Measurements from ENCODE around the gene SPINT2. TPM values are rescaled to one million over a fixed set of nuclear protein-coding genes. Genes with fewer than 3 reads are reported as not detected.

SPINT2 gene
- total RNA-seq, 1 donor from 2014 or later = 202 TPM

GRCh38 chr19:38231918-38232317, 32.5 kb upstream of the SPINT2 start:
- Histone ChIP-seq H3K27me3 (ENCODE audit: low read depth) (peaks cover 58% of the 10 kb centered on the region), H3K4me3 (no peak overlapping the region), H3K27ac (no peak overlapping the region), H3K4me1 (peaks cover 10% of the 10 kb centered on the region), H3K36me3 (no peaks in the 10 kb centered on the region), H3K9me3 (no peaks in the 10 kb centered on the region)
- TF ChIP-seq, protein P1, sequence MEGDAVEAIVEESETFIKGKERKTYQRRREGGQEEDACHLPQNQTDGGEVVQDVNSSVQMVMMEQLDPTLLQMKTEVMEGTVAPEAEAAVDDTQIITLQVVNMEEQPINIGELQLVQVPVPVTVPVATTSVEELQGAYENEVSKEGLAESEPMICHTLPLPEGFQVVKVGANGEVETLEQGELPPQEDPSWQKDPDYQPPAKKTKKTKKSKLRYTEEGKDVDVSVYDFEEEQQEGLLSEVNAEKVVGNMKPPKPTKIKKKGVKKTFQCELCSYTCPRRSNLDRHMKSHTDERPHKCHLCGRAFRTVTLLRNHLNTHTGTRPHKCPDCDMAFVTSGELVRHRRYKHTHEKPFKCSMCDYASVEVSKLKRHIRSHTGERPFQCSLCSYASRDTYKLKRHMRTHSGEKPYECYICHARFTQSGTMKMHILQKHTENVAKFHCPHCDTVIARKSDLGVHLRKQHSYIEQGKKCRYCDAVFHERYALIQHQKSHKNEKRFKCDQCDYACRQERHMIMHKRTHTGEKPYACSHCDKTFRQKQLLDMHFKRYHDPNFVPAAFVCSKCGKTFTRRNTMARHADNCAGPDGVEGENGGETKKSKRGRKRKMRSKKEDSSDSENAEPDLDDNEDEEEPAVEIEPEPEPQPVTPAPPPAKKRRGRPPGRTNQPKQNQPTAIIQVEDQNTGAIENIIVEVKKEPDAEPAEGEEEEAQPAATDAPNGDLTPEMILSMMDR (IDR thresholded peaks at IDR 0.05) = no peak
- DNase-seq (no peak), ATAC-seq (no peak)
- intact Hi-C loops (cut with DNase I) = no loop called here

GRCh38 chr19:38233740-38234251, 30.6 kb upstream of the SPINT2 start:
- Histone ChIP-seq H3K27me3 (ENCODE audit: low read depth) (peaks cover 39% of the 10 kb centered on the region), H3K27ac (no peak overlapping the region), H3K36me3 (no peaks in the 10 kb centered on the region), H3K4me1 (peaks cover 6% of the 10 kb centered on the region), H3K9me3 (no peaks in the 10 kb centered on the region), H3K4me3 (no peak overlapping the region)
- TF ChIP-seq, protein P1 (IDR thresholded peaks at IDR 0.05) = peak; percentile 87
- ATAC-seq (peak; percentile 80 to 83), DNase-seq (peak; percentile 88)
- intact Hi-C loops (cut with DNase I) = no loop called here

DNA sequence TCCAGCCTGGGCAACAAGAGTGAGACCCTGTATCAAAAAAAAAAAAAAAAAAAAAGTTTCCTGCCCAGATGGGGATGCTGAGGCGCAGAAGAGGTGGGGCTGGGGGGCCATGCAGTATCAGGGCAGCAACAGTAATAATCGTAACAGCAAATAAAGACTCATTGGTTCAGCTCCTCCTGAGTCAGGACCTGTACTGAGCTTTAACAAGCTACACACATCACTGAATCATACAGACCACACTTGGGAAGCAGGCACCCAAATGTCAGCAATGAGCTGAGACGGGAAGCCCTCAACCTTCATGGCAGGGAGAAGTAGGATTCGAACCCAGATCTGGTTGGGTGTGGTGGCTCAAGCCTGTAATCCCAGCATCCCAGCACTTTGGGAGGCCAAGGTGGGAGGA, 29.8 kb upstream of the SPINT2 start:
- H3K4me1 ChIP-seq = no peaks in the 10 kb centered on the region
- H3K4me3 ChIP-seq = no peak overlapping the region
- no peak overlapping the region for H3K27ac ChIP-seq
- DNase-seq = no peak
- intact Hi-C loops (cut with DNase I) = no loop called here
- TF ChIP-seq, protein P1 (IDR thresholded peaks at IDR 0.05) = no peak
- H3K9me3 ChIP-seq = no peaks in the 10 kb centered on the region
- H3K27me3 ChIP-seq (ENCODE audit: low read depth) = peaks cover 33% of the 10 kb centered on the region
- H3K36me3 ChIP-seq = no peaks in the 10 kb centered on the region
- no peak for ATAC-seq

GRCh38 chr19:38239816-38240215, 24.6 kb upstream of the SPINT2 start:
- no peaks in the 10 kb centered on the region for H3K36me3 ChIP-seq
- no peak overlapping the region for H3K27ac ChIP-seq
- intact Hi-C loops (cut with DNase I) = no loop called here
- H3K4me3 ChIP-seq = no peak overlapping the region
- no peaks in the 10 kb centered on the region for H3K9me3 ChIP-seq
- no peak for ATAC-seq
- peaks cover 14% of the 10 kb centered on the region for H3K4me1 ChIP-seq
- no peak for DNase-seq
- no peaks in the 10 kb centered on the region for H3K27me3 ChIP-seq (ENCODE audit: low read depth)
- TF ChIP-seq, protein P1 (IDR thresholded peaks at IDR 0.05) = no peak

- H3K27me3 ChIP-seq (ENCODE audit: low read depth) = no peaks in the 10 kb centered on the region
- TF ChIP-seq, protein P1 (IDR thresholded peaks at IDR 0.05) = no peak
- DNase-seq = no peak
Measured at GRCh38 chr19:38243279-38243673, 21.1 kb upstream of the SPINT2 start.

More at GRCh38 chr19:38243279-38243673, 21.1 kb upstream of the SPINT2 start:
- Histone ChIP-seq H3K36me3 (no peaks in the 10 kb centered on the region), H3K4me3 (peak overlapping the region; percentile 29), H3K9me3 (no peaks in the 10 kb centered on the region), H3K27ac (no peak overlapping the region), H3K4me1 (peaks cover 17% of the 10 kb centered on the region)
- no peak for ATAC-seq
- intact Hi-C loops (cut with DNase I) = no loop called here

Data from lower lobe of right lung (tissue), 2 donors.